C4-2B (cell line): ENCODE measurements around the gene CST9.

Experiments used
- CTCF ChIP-seq: fragments of 450-650 bp; conservative IDR thresholded peaks from 2 replicates; pipeline ENCODE4 v1.5.1; 2017; ENCODE audit warnings: mild to moderate bottlenecking
- ZFX ChIP-seq: fragments of 450-650 bp; IDR thresholded peaks from 2 replicates; pipeline ENCODE4 v1.6.1; 2017

- TF ChIP-seq CTCF (no peak), ZFX (no peak)
Measured at GRCh38 chr20:23646106-23646873, 40.6 kb upstream of the CST9 start.
